Trophoblast cell (in vitro differentiated cells and primary cell): Measurements from ENCODE around the gene AGPS.

Experiments
- DNase-seq, 2 donors: peaks; one replicate each; pipeline ENCODE4 v3.0.0-alpha.2; 2016
- H2AFZ ChIP-seq: 2 replicates; pipeline ENCODE4 v1.6.1; 2013; ENCODE audit warnings: low read length, moderate library complexity, mild to moderate bottlenecking; ENCODE audit not compliant: insufficient read depth, poor library complexity
- H2AK5ac ChIP-seq: 2 replicates; pipeline ENCODE4 v1.6.1; 2013; ENCODE audit warnings: mild to moderate bottlenecking, low read length
- H2BK120ac ChIP-seq: 2 replicates; pipeline ENCODE4 v1.6.1; 2013; ENCODE audit warnings: low read length, mild to moderate bottlenecking, moderate library complexity; ENCODE audit not compliant: insufficient read depth, poor library complexity
- H2BK12ac ChIP-seq: 2 replicates; pipeline ENCODE4 v1.6.1; 2013; ENCODE audit warnings: mild to moderate bottlenecking, low read length, moderate library complexity
- H2BK5ac ChIP-seq: 2 replicates; pipeline ENCODE4 v1.6.1; 2013; ENCODE audit warnings: low read length, low read depth, moderate library complexity, mild to moderate bottlenecking; ENCODE audit not compliant: poor library complexity
- H3K14ac ChIP-seq: 2 replicates; pipeline ENCODE4 v1.6.1; 2013; ENCODE audit warnings: mild to moderate bottlenecking, low read length
- H3K18ac ChIP-seq: 2 replicates; pipeline ENCODE4 v1.6.1; 2013; ENCODE audit warnings: mild to moderate bottlenecking, low read length
- H3K23ac ChIP-seq: 2 replicates; pipeline ENCODE4 v1.6.1; 2013; ENCODE audit warnings: low read length
- H3K27ac ChIP-seq: 2 replicates; pipeline ENCODE4 v1.5.1; 2013; ENCODE audit warnings: low read depth, mild to moderate bottlenecking, inconsistent platforms, low read length, moderate library complexity
- H3K27me3 ChIP-seq: 2 replicates; pipeline ENCODE4 v1.6.1; 2013; ENCODE audit warnings: inconsistent platforms, mild to moderate bottlenecking, low read length, moderate library complexity; ENCODE audit not compliant: insufficient read depth
- H3K36me3 ChIP-seq, 2 experiments: 1 replicate in 1 of 2; 2 replicates in 1 of 2; pipeline ENCODE4 v1.6.1; 2013; ENCODE audit warnings: low read length in 2 of 2, mild to moderate bottlenecking in 2 of 2, moderate library complexity in 1 of 2; ENCODE audit not compliant: insufficient read depth in 2 of 2, control insufficient read depth in 1 of 2
- H3K4ac ChIP-seq: 2 replicates; pipeline ENCODE4 v1.6.1; 2013; ENCODE audit warnings: low read depth, mild to moderate bottlenecking, low read length, moderate library complexity
- H3K4me1 ChIP-seq, 2 experiments: 1 replicate in 1 of 2; 2 replicates in 1 of 2; pipeline ENCODE4 v1.6.1; 2013; ENCODE audit warnings: low read length in 2 of 2, mild to moderate bottlenecking in 2 of 2, moderate library complexity in 1 of 2; ENCODE audit not compliant: insufficient read depth in 2 of 2, control insufficient read depth in 1 of 2
- H3K4me2 ChIP-seq: 2 replicates; pipeline ENCODE4 v1.6.1; 2013; ENCODE audit warnings: inconsistent platforms, mild to moderate bottlenecking, low read length, moderate library complexity
- H3K4me3 ChIP-seq: 2 replicates; pipeline ENCODE4 v1.5.1; 2013; ENCODE audit warnings: mild to moderate bottlenecking, low read depth, low read length, inconsistent platforms
- H3K79me1 ChIP-seq: one replicate; pipeline ENCODE4 v1.6.1; 2013; ENCODE audit warnings: low read length
- H3K79me2 ChIP-seq: 2 replicates; pipeline ENCODE4 v1.6.1; 2013; ENCODE audit warnings: low read length, mild to moderate bottlenecking; ENCODE audit not compliant: control insufficient read depth, insufficient read depth, poor library complexity
- H3K9ac ChIP-seq: 2 replicates; pipeline ENCODE4 v1.6.1; 2013; ENCODE audit warnings: mild to moderate bottlenecking, low read length
- H3K9me3 ChIP-seq: 2 replicates; pipeline ENCODE4 v1.6.1; 2013; ENCODE audit warnings: low read depth, mild to moderate bottlenecking, control low read depth, inconsistent platforms, low read length; ENCODE audit not compliant: insufficient read depth
- H4K12ac ChIP-seq: 2 replicates; pipeline ENCODE4 v1.6.1; 2013; ENCODE audit warnings: low read depth, mild to moderate bottlenecking, low read length, moderate library complexity
- H4K8ac ChIP-seq: 2 replicates; pipeline ENCODE4 v1.6.1; 2013; ENCODE audit warnings: low read depth, mild to moderate bottlenecking, low read length, moderate library complexity
- H4K91ac ChIP-seq: one replicate; pipeline ENCODE4 v1.6.1; 2013; ENCODE audit warnings: low read depth, mild to moderate bottlenecking, low read length, moderate library complexity
- WGBS: extraction: QIAGEN DNeasy Blood & Tissue Kit; methylation state at CpG from one replicate; pipeline ENCODE4 v1.1.7; 2013; ENCODE audit warnings: missing lambda C conversion rate; ENCODE audit not compliant: insufficient read length, insufficient coverage; ENCODE audit errors: extremely low coverage; 5-methylcytosine and 5-hydroxymethylcytosine counted together

The AGPS gene

GRCh38 chr2:177579486-177580036, 187.0 kb downstream of the AGPS start:
- H4K8ac ChIP-seq = no peak overlapping the region
- no peak overlapping the region for H2BK12ac ChIP-seq
- no peak overlapping the region for H3K18ac ChIP-seq
- H3K36me3 ChIP-seq = no peaks in the 10 kb centered on the region
- no peak overlapping the region for H3K27ac ChIP-seq
- no peaks in the 10 kb centered on the region for H3K27me3 ChIP-seq
- no peak overlapping the region for H3K4ac ChIP-seq
- H3K4me1 ChIP-seq = no peaks in the 10 kb centered on the region
- H4K12ac ChIP-seq = no peak overlapping the region
- H3K79me2 ChIP-seq = no peaks in the 10 kb centered on the region
- no peak overlapping the region for H3K4me3 ChIP-seq
- no peak overlapping the region for H3K9ac ChIP-seq
- H2BK120ac ChIP-seq = no peak overlapping the region
- H4K91ac ChIP-seq = no peak overlapping the region
- no peak for DNase-seq
- H3K23ac ChIP-seq = no peak overlapping the region
- no peaks in the 10 kb centered on the region for H3K79me1 ChIP-seq
- H2AFZ ChIP-seq = no peak overlapping the region
- no peak overlapping the region for H3K14ac ChIP-seq
- H2AK5ac ChIP-seq = no peak overlapping the region
- H3K4me2 ChIP-seq = no peak overlapping the region
- no CpG with 5 or more reads among the region's 3 CpGs for WGBS
- H2BK5ac ChIP-seq = no peak overlapping the region
- H3K9me3 ChIP-seq = no peaks in the 10 kb centered on the region

- no peak overlapping the region for H2BK12ac ChIP-seq
- no peak overlapping the region for H2AK5ac ChIP-seq
- no peak overlapping the region for H4K8ac ChIP-seq
- H3K4me2 ChIP-seq = no peak overlapping the region
- H3K4me3 ChIP-seq = no peak overlapping the region
- no peak overlapping the region for H3K14ac ChIP-seq
- H3K27me3 ChIP-seq = no peaks in the 10 kb centered on the region
- H3K4ac ChIP-seq = no peak overlapping the region
- H2AFZ ChIP-seq = no peak overlapping the region
- H3K9me3 ChIP-seq = no peaks in the 10 kb centered on the region
- no peak overlapping the region for H2BK5ac ChIP-seq
- no peaks in the 10 kb centered on the region for H3K4me1 ChIP-seq
- H2BK120ac ChIP-seq = no peak overlapping the region
- no peak overlapping the region for H3K9ac ChIP-seq
- H3K18ac ChIP-seq = no peak overlapping the region
- H4K91ac ChIP-seq = no peak overlapping the region
- H3K23ac ChIP-seq = no peak overlapping the region
- no peak overlapping the region for H4K12ac ChIP-seq
- no peaks in the 10 kb centered on the region for H3K79me1 ChIP-seq
- no peaks in the 10 kb centered on the region for H3K36me3 ChIP-seq
- H3K79me2 ChIP-seq = no peaks in the 10 kb centered on the region
- DNase-seq = no peak
- no peak overlapping the region for H3K27ac ChIP-seq
- no CpG with 5 or more reads among the region's 1 CpG for WGBS
Observed at GRCh38 chr2:177582000-177582399, 189.4 kb downstream of the AGPS start.

DNA sequence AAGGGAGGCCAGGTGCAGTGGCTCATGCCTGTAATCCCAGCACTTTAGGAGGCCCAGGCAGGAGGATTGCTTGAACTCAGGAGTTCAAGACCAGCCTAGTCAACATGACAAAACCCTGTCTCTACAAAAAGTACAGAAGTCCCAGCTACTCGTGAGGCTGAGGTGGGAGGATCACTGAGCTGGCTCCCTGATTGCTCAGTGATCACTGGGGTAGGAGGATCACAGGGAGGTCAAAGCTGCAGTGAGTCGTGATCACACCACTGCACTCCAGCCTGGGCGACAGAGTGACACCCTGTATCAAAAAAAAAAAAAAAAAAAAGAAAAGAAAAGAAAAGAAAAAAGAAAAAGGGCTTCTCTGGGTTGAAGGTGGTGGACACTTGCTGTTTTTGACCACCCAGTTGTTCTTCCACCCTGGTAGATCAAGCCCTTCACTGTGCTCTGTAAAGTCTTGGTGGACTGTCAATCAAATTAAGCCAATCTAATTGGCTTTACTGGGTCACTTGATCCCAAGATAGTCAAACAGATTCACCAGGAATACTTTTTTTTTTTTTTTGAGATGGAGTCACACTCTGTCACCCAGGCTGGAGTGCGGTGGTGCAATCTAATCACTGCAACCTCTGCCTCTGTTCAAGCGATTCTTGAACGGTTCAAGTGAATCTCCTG, 191.6 kb downstream of the AGPS start:
- Histone ChIP-seq H2AFZ (no peak overlapping the region), H2BK120ac (no peak overlapping the region), H4K91ac (no peak overlapping the region), H4K12ac (no peak overlapping the region), H3K79me1 (no peaks in the 10 kb centered on the region), H3K4ac (no peak overlapping the region), H3K9me3 (no peaks in the 10 kb centered on the region), H3K27me3 (no peaks in the 10 kb centered on the region), H3K4me1 (no peaks in the 10 kb centered on the region), H2AK5ac (no peak overlapping the region), H3K36me3 (no peaks in the 10 kb centered on the region), H2BK12ac (no peak overlapping the region), H3K18ac (no peak overlapping the region), H3K79me2 (no peaks in the 10 kb centered on the region), H3K27ac (no peak overlapping the region), H3K4me3 (no peak overlapping the region), H3K14ac (no peak overlapping the region), H4K8ac (no peak overlapping the region), H2BK5ac (no peak overlapping the region), H3K4me2 (no peak overlapping the region), H3K23ac (no peak overlapping the region), H3K9ac (no peak overlapping the region)
- DNase-seq = no peak
- no CpG with 5 or more reads among the region's 6 CpGs for WGBS

DNA sequence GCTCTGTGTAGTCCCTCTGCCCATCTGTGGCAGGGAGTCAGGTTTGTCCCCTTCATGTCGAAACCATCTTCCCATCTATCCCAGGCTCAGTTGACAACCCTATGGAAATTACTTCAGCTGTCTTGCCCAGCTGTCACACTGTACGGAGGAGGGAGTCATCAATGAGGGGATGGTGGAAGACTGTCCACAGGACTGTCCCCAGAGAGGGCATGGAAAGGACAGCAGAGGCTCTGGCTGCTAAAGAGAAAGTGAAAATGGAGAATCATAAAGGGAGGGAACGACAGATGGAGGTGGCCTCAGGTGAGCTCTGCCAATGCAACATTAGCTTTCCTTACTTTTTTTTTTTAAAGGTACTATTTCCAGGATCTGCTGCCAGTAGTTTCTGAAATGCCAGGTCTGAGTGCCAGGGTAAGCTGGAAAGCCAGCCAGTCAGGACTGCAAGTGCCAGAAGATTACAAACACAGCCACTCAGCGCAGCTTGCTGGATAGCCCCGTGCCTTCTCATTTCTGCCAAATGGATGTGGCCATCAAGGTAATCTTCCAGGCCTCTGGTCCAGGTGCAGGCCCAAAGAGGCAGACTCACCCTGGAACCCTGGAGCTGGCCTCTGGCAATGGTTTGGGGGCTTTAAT, 192.8 kb downstream of the AGPS start:
- H3K4me3 ChIP-seq = no peak overlapping the region
- H3K36me3 ChIP-seq = no peaks in the 10 kb centered on the region
- no peak overlapping the region for H4K91ac ChIP-seq
- H3K79me1 ChIP-seq = no peaks in the 10 kb centered on the region
- H2BK5ac ChIP-seq = no peak overlapping the region
- no peak overlapping the region for H2BK12ac ChIP-seq
- H3K4me1 ChIP-seq = no peaks in the 10 kb centered on the region
- H3K27ac ChIP-seq = no peak overlapping the region
- no peak overlapping the region for H4K8ac ChIP-seq
- H2AFZ ChIP-seq = no peak overlapping the region
- no CpG with 5 or more reads among the region's 5 CpGs for WGBS
- H2AK5ac ChIP-seq = no peak overlapping the region
- H3K27me3 ChIP-seq = no peaks in the 10 kb centered on the region
- no peak for DNase-seq
- H3K9me3 ChIP-seq = no peaks in the 10 kb centered on the region
- H2BK120ac ChIP-seq = no peak overlapping the region
- no peak overlapping the region for H3K14ac ChIP-seq
- no peak overlapping the region for H3K4me2 ChIP-seq
- H3K23ac ChIP-seq = no peak overlapping the region
- H3K18ac ChIP-seq = no peak overlapping the region
- no peak overlapping the region for H3K9ac ChIP-seq
- no peaks in the 10 kb centered on the region for H3K79me2 ChIP-seq
- no peak overlapping the region for H3K4ac ChIP-seq
- no peak overlapping the region for H4K12ac ChIP-seq
